Measurements from ENCODE around the gene KIAA1671.

The KIAA1671 gene

DNA sequence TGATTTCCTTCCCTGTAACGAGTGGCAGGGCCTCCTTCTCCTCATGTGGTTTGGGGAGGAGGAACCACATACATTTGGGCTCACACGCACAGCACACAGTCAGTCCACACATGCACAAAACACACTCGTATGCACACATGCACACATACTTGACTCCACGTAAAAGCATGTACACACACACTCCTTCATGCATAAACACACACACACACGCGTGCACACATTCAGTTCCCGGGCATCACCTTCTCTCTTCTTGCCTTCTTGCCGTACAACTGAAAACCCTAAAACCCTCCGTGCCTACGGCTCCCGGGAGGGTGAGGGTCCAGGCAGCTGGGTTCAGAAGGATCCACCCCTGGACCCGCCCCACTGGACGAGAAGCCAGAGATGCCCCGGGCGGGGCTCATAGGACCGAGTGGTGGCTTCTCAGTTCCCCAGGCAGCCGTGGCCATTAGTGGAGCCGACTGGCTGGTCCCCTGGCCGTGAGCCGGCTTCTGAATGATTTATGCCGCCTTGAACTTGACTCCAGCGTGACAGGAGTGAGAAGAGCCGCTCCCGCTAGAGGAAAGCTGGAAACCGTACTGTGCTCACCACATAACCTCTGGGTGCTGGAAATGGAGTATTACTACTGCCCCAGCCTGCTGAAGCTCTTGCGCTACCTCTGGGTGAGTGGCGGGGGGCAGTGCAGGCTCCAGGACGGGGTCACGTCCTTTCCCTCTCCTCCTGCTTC, 117.4 kb downstream of the KIAA1671 start:
- DNase-seq: peak; percentile 11

DNA sequence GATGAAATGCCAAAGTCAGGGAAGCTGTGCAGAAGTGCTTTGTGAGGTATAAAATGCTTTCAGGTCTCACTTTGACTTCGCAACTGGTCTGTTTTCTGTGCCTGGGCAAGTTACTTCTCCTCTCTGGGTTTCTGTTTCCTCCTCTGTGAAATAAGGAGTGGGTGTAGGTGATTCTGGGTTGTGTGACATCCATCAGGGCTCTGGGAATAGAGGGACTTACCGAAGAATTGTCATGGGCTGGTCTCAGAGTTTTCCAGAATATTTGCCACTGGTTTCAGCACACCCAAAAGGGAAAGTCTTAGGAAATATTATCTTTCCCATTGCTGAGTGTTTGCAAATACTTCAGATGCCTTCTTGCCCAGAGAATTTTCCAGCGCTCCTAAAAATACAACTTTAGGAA, 118.4 kb downstream of the KIAA1671 start:
- no peak for DNase-seq

DNA sequence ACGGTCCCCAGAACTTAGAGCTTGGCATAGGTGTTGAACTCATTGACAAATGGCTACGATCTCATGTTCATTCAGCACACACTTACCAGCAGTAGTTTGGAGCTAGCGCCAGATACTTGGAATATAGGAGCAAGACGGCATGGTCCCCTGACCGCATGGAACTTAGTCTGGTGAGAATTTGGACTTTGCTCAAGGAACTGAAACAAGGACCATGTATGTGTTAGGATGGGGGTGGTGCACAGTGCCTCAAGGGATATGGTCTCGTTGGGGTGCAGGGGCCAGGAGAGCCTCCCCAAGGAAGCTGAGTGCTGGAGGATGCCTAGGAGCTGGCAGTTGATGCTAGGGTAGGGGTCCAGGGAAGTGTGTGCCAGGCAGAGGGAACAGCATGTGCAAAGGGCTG, 119.2 kb downstream of the KIAA1671 start:
- DNase-seq: no peak

DNA sequence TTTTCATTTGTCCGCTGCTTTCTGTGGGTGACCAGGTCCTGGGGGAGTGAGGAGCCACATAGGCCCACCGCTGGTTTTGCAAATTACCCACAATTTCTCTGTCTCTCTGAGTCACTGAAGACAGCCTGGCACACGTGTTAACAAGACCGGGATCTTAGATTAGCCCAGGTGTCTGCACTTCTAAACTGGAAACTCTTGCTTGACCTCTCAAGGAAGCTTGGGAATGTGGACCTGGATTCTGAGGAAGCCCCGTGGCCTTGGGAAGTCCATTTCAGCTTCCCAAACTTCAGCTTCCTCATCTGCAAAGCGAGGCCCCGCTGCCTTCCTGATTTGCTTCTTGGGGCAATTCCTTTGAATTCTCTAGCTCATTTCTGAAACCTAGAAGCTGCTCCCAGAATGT, 119.9 kb downstream of the KIAA1671 start:
- DNase-seq: no peak

DNA sequence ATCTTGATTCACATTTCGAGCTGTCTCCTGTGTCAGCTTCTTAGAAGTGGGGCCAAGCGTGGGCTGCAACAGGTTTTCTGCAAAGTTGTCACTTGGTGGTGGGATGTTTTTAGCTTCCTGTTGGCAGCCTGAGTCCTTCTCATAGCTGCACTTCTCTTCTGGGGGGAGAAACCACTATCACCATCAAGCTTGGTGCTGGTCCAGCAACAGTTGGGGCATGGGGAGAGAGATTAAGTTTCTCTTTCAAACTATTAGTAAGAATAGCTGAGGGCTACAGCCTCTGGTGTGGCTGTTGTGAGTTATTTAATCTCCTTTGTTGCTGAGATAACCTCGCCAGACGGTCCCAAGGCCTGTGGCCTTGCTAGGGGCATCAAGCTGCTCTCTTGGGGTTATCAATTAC, 123.8 kb downstream of the KIAA1671 start:
- DNase-seq: no peak

DNA sequence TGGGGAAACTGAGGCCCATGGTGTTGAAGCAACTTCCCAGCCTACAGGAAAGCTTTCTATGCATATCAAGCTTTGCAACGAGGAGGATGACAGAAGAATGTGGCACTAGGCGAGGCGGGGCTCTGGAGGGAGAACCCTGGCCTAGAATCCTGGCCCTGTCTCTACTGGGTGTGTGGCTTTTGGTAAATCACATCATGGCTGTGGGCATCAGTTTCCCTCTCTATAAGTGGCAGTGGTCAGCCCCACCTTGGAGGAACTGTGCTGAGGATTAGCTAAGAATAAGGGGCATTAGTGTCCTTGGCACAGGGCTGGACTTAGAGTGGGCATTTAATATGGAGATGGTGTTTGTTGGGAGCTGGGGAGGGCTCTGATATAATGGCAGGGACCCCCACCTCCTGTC, 124.5 kb downstream of the KIAA1671 start:
- no peak for DNase-seq

DNA sequence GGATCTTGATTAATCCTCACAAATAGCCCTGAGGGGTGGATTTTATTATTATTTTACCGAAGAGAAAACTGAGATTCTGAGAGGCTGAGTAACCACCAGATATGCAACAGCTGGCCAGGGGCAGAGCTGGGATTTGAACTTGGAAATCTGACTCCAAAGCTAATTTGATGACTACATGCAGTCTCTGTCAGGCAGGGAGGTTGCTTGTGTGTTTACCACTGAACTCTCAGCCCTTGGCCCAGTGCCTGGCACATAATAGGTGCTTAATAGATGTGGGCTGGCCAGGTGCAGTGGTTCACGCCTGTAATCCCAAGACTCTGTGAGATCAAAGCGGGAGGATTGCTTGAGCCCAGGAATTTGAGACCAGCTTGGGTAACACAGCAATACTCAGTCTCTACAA, 125.4 kb downstream of the KIAA1671 start:
- DNase-seq: no peak

DNA sequence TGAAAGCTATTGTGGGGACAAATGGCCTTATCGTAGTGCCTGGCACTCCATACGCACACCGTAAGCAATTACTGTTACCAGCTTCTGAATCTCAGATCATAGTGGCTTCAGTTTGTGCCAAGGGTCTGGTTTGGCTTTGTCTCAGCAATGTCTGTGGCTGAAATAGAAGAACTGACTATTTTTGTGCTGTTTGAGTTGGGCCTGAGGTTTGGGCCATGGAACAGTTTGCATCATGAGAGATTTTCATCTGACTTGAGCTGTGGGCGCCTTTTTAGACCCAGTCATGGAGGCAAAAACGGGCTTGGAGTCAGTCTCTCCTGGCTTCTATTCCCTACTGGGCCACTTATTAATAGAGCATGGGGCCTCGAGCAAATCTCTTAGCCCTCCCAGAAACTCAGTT, 126.1 kb downstream of the KIAA1671 start:
- no peak for DNase-seq

DNA sequence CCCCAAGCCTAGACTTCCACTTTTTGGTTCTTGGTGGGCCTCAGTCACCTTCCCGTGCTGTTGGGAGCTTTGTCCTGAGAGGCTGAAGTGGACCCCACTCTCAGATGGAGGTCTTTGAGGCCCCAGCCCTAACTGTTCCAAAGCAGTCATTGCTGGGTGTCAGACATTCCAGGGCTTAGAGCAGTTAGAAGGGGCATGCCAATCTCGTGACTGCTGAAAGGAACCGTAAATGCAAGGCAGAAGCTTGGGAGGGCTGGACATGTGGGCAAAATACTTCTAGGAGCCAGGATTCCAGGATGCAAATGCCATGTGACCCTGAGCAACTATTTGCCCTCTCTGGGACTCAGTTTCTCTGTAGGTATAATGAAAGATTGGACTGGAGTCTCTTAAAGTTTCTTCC, 128.3 kb downstream of the KIAA1671 start:
- no peak for DNase-seq

DNA sequence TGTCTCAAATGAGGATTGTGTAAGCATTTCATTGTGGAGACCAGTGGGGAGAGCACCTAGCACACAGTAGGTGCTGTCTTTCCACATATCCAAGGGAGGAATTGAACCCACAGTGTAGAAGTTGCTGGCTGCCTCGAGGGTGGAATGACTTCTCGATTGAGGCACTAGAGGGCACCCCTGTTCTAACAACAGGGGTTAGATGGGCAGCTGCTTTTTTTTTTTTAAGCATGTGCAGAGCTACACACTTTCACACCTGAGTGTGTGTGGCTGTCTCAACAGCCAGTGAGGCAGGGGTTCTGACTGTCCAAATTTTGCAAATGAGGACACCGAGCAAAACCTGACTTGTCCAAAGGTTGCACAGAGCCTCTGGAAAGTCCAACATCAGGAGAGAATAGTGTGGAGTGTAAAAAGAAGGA, 128.9 kb downstream of the KIAA1671 start:
- peak; percentile 2 for DNase-seq

DNA sequence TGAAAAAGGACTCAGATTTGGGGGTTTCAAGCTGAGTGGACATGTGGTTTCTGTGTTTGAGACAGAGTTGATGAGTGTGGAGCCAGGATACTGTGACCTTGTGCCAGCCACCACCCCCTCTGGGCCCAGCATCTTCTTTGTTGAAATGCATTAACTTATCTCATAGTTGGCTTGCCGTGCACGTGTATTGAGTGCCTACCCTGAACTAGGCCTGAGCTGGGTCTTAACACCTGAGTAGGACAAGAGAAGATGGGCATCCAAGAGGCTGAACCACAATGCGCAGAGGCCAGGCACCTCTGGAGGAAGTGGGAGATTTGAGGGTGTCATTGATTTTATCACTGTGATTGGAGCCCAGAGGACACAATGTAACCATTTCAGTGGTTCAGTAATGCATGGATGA, 129.6 kb downstream of the KIAA1671 start:
- no peak for DNase-seq

DNA sequence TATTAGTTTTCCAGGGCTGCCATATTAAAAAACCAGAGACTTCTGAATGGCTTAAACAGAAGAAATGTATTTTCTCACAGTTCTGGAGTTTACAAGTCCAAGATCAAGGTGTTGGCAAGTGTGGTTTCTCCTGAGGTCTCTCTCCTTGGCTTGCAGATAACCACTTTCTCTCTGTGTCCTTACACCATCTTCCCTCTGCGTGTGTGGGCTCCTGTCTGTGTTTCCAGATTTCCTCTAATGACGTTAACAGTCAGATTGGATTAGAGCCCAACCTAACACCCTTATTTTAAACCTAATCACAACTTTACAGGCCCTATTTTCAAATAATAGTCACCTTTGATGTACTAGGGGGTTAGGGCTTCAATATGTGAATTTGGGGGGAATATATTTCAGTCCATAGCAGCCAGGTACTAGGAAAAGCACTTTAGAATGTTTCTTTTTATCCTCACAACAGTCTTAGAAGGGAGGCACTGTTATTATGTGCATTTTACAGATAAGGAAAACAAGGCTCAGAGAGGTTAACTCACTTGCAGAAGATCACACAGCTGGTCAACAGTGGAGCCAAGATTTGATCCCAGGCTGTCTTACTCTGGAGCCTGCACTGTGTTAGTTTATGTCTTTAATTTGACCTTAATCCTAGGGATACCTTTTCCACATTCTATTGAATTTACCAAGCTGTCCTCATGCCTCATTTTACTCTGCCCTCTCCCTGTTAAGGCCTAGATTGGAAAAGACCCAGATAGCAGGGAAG, 130.7 kb downstream of the KIAA1671 start:
- DNase-seq: no peak

DNA sequence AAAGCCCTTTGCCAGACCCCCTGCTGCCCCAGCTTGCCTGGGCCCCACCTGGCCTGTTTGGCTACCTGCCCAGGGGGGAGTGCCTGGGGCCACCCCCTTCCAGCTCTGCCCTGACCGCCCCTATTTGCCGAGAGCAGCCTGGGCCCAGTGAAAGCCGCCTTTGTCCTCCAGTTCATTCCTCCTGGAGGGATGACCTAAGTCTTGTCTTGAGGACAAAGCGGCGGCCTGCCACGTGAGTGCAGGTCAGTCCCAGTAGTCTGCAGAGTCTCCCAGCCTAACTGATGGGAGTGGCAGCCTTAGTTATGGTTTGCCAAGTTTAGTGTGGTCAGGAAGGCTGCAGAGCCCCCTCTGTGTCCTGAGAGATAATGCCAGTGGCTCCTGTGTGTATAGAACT, 131.3 kb downstream of the KIAA1671 start:
- DNase-seq: no peak

DNA sequence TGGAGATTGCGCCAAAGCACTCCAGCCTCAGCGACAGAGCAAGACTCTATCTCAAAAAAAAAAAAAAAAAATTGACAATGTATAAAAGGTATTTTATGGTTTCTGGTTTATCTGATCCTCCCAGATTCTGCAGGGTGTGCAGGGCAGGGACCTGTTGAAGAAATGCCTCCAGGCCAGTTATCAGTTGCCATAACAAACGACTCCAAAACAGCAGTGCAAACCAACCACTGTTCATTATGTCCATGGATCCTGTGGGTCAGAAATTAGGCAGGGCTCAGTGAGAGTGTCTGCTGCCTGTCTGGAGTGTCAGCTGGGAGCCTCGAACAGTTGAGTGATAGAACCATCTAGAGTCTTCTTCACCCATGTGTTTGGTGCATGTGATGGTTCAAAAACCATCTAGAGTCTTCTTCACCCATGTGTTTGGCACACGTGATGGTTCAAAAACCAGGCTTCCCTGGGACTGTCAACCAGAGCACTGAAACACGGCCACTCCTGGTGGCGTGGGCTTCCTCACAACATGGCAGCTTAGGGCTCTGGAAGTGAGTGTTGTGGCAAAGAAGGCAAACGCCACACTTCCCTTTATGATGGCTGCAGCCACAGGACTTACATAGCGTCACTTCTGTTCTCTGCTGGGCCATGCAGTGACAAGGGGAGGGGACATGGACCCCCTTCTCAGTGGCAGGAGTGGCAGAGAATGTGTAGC, 132.0 kb downstream of the KIAA1671 start:
- no peak for DNase-seq

DNA sequence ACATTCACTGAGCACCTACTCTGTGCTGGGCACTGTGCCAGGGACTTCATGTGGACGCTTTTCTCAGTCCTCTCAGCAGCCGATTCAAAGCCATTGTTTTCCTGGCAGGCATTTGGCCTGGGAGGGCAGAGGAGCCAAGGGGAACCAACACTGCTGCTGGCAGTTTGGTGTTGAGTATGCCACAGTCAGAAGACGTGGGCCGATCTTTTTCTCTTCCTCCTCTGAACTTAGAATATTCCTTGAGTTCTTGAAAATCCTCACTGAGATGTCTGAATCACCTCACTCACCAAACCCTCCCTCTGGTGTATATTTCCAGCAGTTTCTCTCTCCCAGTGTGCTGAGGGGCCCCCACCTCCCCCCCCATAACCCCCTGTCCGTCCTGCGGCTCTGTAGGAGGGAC, 132.6 kb downstream of the KIAA1671 start:
- DNase-seq: no peak

DNA sequence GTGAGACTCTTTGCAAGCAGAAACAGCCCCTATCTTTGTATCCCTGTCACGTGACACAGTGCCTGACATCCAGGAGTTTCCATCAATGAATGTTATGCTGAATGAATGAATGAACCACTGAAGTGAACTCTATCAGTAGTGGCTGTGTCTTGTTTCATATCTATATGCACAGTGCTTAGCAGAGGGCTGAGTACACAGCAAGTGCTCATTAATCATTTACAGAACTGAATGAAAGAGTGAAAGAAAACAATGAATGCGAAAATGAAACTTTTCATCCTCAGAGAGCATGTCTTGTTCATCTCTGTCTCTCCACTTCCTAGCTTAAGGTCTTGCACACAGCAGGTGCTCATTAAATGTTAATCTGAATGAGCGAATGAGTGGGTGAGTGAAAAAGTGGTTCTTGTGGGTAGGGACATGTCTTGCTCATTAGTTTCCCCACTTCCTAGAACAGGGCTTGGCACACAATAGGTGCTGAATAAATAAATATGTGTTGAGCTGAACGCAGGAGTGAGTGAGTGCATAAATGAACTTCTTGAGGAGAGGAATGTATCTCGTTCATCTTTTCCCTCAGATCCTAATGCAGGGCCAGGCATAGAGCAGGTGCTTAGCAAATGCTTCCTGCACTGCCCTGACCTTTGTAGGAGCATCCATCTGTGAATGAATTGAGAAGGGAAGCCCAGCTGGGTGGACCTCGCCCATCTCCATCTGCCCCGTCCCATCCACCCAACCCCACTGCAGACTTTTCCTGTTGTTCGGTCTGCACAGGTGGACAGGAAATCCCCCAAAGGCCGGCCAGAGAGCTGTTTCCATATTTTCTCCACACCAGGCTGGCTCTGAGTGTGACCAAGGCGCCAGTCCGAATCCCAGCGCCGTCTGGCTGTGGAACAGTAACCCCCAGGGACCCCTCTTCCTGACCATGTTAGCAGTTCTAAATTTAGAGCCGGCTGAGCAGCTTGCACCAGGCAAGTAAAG, 133.7 kb downstream of the KIAA1671 start:
- DNase-seq: no peak

DNA sequence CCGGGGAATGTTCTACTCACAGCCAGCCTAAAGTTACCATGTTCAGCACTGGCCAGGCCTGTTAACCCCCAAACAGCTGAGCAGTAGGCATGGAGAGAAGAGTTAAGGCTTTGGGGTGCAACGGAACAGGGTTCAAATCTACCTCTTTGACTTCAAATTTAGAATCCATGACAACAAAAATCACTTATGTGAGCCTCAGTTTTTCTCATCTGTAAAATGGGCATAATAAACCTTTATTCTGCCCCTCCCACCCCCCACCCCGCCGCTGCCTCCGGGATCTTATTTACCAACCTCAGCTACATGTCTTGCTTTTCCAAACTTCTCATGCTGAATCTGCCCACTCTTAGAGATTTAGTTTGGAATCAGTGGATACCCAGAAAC, 134.4 kb downstream of the KIAA1671 start:
- DNase-seq: no peak

DNA sequence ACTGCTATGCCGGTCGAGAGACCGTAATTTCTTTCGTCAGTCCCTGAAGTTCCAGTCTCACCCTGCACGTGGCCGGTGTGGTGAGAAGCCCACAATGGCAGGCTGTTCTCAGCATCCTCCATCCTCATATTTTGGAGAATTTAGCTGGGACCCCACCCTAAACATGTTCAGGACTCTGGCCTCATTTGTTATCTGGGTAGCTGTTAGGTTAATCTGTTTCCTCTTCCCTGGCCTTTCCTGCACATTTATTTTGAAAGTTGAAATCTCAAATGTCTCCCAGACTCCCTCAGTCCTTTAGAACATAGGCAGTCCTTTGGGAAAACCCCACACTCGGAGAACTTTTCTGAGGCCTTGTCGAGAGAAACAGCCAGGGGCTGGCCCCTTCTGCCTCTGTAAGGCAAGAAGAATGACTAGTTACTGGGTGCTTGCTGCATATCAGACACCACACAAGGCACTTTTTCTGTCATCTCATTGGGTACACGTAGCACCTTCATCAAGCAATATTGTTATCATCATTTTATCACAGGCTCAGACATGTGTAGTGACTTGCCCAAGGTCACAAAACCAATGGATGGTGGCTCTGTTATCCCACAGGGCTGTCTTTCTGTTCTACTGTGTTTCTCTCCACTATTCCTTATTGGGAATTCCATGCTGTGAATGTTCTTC, 137.8 kb downstream of the KIAA1671 start:
- no peak for DNase-seq

DNA sequence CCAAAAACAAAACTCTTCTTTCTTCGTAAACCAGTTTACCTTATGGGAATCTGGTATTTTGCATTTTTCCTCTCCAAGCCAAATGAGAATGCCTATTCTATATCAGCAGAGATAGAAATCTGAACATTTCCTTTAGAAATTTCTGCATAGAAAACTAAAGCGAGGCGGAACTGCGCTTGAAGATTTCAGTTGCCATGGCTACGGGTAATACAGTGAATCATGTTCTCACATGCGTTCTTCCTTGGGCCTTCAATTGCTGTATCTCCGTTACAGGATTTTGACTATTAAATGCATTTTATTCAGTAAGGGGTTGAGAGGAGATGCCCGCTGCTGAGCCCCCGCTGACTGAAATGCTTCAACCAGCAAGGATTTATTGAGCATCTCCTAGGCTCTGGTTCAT, 138.9 kb downstream of the KIAA1671 start:
- DNase-seq: no peak

DNA sequence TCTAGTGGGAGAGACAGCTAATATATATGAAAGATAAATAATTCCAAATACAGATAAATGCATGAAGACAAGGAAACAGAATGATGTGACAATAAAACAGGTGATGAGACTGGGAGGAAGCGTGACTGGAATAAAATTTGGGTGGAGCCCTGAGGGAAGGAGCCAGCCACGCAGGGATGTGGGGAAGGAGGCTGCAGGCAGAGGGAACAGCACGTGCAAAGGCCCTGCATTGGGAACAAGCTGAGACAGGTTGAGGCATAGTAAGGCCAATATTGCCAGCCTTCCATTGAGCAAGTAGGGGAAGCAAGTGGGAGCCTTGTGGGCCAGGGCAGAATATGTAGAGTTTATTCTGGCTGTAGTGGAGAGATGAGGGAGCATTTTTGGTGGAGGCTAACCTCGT, 139.6 kb downstream of the KIAA1671 start:
- DNase-seq: no peak

DNA sequence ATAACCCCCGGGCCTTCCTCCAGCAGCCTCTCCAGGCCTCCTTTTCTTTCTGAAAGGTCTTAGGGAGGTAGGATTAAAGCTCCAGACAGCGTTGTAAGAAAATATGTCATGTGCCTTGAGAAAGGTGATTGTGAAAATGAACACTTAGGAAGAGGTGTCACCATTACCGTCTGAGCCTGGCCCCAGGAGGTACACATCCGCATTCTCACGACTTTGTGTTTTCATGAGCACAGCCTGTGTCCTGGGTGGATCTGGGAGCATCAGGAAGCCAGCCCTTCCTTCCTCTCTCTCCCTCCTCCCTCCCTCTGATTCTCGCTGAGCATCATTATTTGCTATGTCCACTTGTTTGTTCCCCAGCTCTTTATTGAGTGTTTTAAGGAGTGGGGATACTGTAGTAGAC, 142.1 kb downstream of the KIAA1671 start:
- DNase-seq: no peak

DNA sequence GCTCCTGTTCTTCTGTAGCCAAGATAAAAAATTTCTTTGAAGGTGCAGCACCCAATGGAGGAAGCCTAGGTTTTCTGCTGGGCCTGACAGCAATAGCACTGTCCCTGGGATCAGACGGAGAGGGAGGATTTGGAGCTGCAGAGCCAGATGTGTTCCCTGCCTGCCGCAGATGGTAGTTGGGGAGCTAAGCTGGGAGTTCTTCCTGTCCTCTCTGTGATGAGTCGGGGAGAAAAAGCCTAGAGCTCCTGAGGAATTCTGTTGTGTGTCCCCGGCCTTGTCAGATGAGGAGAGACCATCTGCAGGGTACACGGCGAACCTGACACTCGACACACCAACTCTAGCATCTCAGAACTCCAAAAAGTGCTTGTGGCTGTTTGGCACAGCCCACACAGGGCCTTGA, 143.4 kb downstream of the KIAA1671 start:
- DNase-seq: no peak

Data from DMS79 treated with DMSO at 0.1 percent for 48 hours (cell line).